Raji (cell line): ENCODE results near the gene OSBPL3.

Source experiments
- POLR2A ChIP-seq: IDR thresholded peaks from 2 replicates; pipeline ENCODE4 v1.6.1; 2011; ENCODE audit warnings: low read depth, low read length, control low read depth; ENCODE audit not compliant: insufficient read depth

OSBPL3 gene

DNA sequence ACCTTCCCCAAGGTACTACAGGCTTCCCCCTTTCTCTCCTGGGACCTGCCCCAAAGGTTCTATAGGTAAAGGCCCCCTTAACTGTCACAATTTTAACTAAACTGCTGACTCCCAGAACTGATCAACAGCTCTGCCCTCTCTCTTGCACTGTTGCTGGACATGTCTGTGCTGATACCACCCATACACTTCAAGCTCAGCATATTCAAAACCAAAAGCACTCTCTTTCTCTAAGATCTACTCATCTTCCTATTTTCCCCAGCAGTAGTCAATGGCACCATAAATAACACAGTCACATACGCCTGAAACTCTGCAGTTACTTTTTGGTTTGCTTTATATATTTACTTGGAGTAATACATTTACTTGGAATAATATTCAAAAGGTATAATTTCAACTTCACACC, 12.3 kb downstream of the OSBPL3 start:
- no peak for TF ChIP-seq POLR2A

GRCh38 chr7:24966802-24967201, 13.2 kb downstream of the OSBPL3 start:
- no peak for TF ChIP-seq POLR2A

- TF ChIP-seq POLR2A, result no peak; the same call in 1 of the 2 replicates
Measured at GRCh38 chr7:24965831-24966708, 13.9 kb downstream of the OSBPL3 start.

DNA sequence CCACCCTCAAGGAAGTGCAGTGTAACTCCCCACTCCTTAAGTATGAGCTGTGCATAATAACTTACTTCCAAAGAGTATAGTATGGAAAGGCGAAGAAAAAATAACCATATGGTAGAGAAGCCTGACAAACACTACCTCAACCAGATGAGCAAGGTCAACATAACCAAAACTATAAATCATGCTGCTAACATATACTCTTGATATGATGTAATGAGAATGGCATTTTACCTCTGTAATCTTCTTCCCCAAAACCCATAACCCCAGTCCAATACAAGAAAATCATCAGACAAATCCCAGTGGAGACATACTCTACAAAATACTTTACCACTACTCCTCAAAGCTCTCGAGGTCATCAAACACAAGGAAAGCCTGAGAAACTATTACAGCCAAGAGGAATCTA, 15.8 kb downstream of the OSBPL3 start:
- TF ChIP-seq POLR2A, result no peak

DNA sequence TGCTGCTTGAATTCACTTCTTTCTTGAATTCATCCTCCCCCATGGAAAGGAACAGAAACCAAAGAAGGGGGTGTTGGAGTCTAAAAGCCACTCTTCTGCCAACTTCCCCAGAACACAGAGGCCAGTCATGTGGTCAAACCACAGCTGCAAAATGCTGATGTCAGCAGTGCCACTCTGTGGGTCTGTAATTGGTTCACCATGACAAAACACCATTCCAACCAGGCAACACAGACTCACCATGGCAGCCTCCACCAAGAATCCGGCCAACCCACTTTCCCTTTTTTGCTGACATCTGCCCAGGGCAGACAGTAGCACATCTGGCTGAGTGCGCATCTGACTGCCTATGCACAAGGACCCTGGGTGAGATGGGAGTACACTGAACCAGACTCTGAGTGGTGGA, 16.8 kb downstream of the OSBPL3 start:
- no peak for TF ChIP-seq POLR2A

DNA sequence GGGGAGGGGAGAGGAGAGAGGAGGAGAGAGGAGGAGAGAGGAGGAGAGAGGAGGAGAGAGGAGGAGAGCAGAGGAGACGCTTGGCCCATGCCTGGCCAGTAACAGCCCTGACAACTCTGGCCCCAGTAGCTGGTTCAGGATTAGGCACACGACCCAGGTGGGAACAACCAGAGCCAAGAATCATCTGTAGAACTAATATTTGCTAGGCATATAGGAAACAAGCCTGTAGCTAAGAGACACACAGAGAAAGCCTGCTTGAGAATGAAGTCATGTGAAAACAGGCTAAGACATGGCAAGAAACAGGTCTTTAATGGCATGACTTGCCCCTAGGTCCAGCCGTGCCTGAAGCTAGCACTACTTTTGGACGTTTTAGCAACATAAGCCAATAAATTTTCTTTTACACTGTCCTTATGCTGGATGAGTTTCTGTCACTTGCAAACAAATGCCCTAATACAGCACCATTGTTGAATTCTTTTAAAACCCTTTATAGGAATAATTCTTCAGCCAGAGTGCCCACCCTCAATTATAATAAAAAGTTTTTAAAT, 17.5 kb downstream of the OSBPL3 start:
- TF ChIP-seq POLR2A, result no peak

DNA sequence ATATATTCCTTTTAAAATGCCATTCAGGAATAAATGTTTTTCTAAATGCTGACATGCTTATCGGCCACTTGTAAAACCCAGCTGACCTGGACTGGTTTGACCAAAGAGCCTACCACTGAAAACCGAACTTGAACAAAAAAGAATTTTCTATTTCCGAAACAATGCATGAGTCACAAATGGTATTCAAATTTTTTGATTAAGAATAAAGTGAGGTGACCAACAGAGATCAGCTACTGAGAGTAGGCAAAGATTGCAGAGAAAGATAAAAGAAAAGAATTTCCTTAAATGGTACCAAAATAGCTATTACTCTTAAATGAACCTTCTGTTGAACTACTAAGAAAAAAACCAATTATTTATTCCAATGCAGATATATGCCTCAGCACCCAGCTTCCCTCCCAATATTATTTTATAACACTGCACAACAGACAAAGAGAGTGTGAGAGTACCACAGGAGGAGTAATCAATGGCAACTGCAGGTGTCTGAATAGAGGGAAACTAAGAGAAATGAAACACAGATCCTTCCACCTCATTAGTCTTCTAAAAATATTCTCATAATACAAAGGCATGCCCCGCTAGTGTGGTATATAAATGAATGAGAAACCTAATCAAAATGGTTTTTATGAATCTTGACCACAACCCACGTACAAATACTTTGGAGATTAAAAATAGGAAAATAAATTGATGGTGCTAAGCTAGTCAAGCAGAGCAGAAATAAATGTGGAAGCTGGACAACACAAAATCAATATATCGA, 20.1 kb downstream of the OSBPL3 start:
- TF ChIP-seq POLR2A, result no peak

DNA sequence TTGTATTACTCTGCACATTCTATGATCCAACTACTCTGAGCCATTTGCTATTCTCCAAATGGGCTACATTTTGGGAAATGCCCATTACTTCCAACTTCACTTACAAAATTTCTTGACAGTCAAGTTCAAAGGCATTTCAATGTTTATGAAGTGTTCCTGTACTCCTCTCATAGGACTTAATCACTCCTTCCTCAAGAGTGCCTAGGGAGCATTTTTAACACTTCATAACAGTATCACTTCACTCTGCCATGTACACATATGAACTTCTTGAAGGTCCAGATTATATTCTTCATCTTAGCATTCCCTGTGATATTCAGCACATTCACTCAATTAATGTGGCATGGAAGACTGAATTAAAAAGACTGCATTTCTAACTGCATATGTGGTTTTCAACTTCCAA, 21.6 kb downstream of the OSBPL3 start:
- TF ChIP-seq POLR2A, result no peak

DNA sequence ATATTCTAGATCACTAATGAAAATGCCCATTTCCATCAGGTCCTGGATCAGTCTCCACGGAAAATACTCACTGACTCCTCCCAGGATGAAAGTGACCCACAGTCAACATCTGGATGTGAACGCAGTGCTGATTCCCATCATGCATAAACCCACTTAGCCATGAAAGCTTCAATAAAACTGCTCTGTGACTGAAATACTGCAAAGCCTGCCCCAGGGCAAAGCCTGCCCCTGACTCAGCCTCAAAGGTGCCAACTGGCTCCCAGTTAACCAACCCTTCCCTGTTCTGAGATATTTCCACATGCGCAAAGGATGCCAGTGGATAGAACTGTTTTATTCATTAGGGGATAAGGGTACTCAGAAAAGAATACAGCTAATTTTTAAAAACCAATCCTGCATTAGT, 24.0 kb downstream of the OSBPL3 start:
- TF ChIP-seq POLR2A, result no peak

DNA sequence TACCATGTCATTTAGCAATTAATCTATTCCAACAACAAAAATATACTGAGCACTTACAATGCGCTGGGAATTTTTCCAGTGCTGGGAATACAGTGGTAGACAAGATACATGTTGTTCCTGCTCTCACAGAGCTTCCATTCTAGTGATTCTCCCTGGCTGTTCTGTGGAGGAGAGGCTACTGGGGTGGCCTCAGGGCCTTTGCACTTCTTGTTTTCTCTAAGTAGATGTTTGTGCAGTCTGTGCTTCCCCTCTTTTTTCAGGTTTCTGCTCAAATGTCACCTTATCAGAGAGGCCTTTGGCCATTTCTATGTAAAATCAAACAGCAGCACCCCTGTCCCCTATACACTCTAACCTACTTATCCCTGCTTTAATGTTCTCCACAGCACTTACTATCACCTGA, 24.7 kb downstream of the OSBPL3 start:
- no peak for TF ChIP-seq POLR2A

DNA sequence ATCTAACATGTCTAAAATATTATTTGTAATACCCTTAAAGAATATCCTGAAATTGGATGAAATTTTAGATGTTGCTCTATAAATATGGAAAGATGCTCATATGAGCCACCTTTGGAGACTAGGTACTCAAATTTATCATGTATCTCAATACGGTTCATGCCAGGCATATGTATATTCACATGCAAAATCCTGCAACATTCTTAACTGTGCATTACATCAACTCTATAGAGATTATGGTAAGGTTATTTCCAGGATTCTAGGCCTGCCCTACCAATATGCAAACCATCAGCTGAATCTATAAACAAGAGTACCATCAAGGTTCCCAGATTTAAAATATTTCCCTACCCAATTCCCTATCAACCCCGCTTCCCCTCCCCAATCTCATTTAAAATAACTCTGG, 27.5 kb downstream of the OSBPL3 start:
- no peak for TF ChIP-seq POLR2A

GRCh38 chr7:24951441-24951980, 28.5 kb downstream of the OSBPL3 start:
- TF ChIP-seq POLR2A, result no peak

- no peak for TF ChIP-seq POLR2A
Measured at GRCh38 chr7:24949884-24950283, 30.1 kb downstream of the OSBPL3 start.

DNA sequence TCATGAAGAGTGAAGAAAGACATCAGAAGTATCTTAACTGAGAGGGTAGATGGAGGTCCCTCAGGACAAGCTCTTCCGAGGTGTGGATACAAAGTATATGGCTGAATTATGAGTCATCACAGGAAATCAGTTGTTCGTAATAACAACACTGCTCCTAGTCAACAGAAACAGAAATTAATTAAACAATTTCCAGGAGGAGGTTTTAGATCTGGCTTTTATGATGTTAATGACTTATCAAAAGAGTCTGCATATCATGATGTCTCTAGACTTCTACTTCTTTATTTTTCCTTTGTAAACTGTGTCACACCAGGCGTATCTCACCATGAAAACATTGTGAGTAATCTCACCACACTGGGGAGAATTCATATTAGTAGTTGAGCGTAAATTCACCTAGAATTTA, 31.2 kb downstream of the OSBPL3 start:
- no peak for TF ChIP-seq POLR2A

- no peak for TF ChIP-seq POLR2A
Measured at GRCh38 chr7:24946467-24946866, 33.5 kb downstream of the OSBPL3 start.

DNA sequence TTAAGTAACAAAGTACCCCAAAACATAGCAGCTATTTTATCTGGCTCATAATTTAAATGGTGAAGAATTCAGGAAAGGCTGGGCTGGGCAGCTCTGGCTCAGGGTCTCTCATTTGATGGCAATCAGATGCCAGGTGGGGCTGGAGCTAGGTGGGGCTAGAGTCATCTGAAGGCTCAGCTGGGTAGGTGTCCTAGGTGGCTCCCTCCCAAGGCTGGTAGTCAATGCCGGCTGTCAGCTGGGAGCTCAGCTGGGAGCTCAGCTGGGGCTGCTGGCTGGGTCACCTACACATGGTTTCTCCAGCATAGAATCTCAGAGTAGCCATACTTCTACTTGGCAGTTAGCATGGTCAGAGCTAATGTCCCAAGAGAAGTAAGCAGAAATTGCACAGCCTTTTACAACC, 34.1 kb downstream of the OSBPL3 start:
- TF ChIP-seq POLR2A, result no peak
